Measurements from ENCODE around the gene HSPB8.

HSPB8 gene

DNA sequence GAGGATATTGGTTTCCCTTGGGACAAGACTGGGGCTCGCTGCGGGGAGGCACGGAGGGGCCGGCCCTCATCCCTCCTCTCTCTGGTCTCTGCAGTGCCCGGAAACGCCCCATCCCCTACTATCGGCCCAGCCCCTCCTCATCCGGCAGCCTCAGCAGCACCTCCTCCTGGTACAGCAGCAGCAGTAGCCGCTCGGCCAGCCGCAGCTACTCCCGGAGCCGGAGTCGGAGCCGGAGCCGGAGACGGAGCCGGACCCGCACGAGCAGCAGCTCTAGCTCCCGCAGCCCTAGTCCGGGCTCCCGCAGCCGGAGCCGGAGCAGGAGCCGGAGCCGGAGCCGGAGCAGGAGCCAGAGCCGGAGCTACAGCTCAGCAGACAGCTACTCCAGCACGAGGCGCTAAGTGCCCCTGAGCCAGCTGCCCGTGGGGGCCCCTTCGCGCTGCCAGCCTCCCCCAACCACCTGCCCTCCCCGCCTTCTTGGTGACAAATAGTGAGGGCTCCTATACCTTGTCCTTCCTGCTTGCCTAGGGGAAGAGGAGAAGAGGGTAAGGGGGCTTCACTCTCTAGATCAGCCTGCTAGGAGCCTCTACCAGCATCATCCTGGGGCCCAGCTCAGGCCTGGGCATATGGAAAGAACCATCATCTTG is 22.2 kb upstream of the HSPB8 start:
- H3K4me3 ChIP-seq (ENCODE audit: low read depth, low read length) = no peak overlapping the region
- TF ChIP-seq, protein P1, sequence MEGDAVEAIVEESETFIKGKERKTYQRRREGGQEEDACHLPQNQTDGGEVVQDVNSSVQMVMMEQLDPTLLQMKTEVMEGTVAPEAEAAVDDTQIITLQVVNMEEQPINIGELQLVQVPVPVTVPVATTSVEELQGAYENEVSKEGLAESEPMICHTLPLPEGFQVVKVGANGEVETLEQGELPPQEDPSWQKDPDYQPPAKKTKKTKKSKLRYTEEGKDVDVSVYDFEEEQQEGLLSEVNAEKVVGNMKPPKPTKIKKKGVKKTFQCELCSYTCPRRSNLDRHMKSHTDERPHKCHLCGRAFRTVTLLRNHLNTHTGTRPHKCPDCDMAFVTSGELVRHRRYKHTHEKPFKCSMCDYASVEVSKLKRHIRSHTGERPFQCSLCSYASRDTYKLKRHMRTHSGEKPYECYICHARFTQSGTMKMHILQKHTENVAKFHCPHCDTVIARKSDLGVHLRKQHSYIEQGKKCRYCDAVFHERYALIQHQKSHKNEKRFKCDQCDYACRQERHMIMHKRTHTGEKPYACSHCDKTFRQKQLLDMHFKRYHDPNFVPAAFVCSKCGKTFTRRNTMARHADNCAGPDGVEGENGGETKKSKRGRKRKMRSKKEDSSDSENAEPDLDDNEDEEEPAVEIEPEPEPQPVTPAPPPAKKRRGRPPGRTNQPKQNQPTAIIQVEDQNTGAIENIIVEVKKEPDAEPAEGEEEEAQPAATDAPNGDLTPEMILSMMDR (IDR thresholded peaks at IDR 0.05; ENCODE audit: borderline replicate concordance, insufficient read depth, low read depth, low read length) = no peak

DNA sequence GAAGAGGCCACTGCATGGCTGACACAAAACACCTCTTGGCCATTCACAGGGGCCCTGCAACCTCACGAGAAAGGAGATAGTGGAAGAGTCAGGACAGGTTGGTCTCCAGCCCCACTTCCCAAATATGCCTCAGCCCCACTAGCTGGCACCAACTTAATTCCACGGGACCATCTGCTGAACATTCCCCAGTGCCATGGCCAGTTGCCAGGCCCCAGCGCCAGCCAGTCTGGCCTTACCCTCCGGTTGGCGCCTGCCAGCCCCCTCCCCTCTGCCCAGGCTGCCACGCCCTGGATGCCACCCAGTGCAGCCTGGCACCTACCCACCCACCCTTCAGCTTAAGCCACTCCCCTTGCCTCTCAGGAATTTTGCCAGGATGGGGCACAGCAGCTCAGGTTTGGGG is 21.2 kb upstream of the HSPB8 start:
- TF ChIP-seq, protein P1 (IDR thresholded peaks at IDR 0.05; ENCODE audit: borderline replicate concordance, insufficient read depth, low read depth, low read length) = no peak
- H3K4me3 ChIP-seq (ENCODE audit: low read depth, low read length) = no peak overlapping the region

DNA sequence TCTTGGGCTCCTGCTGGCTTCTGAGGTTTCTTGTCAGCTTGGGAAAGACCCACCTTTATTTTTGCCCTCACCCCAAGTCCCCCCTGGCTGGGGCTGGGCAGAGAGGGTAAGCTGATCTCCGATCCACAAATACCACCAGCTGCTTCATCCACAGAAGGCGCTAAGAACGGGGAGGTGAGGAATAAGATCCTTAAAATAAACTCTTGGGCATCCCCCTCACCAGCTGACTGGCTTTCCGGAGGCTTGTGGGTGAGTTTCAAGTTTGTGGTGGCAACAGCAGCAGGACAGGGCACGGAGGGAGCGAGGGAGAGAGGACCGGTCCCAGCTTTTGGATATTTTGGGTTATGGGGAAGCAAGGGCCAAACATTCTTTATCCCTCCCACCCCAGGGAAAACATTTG is 20.8 kb upstream of the HSPB8 start:
- no peak overlapping the region for H3K4me3 ChIP-seq (ENCODE audit: low read depth, low read length)
- TF ChIP-seq, protein P1 (IDR thresholded peaks at IDR 0.05; ENCODE audit: borderline replicate concordance, insufficient read depth, low read depth, low read length) = no peak

DNA sequence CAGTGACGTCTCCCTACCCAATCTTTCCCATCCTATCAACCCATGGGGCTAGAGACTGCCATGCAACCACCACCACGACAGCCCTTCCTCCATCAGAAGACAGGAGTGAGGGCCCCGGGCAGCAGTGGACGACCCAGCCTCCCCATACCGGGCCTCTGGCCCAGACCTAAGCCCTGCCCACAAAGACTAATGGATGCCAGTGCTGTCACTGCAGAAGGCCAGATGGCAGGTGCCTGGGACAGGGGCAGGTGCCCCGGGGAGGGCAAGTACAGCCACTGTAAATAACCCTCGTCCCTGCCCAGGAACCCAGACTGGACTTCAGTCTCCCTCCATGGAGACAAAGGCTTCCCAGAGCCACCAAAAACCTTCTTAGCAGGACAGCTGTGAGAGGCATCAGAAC is 20.3 kb upstream of the HSPB8 start:
- TF ChIP-seq, protein P1 (IDR thresholded peaks at IDR 0.05; ENCODE audit: borderline replicate concordance, insufficient read depth, low read depth, low read length) = no peak
- H3K4me3 ChIP-seq (ENCODE audit: low read depth, low read length) = no peak overlapping the region

DNA sequence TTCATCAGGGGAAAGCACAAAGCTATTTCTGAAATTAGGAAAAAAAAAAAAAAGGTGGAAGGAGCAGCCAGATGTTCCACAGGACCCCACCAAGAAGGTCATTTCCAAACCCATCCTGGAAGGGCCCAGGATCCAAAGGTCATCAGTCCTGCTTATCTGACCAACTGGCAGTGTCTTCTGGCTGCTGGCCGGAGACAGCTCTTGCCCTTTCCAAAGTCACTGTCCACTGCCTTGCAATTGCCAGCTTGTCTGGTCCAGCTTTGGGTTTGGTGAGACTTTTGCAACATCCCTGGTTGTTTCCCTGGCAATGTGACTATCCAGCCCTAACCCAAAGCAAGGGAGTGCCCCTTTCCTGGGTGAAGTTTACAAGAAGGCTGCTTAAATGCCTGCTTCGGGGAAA is 18.9 kb upstream of the HSPB8 start:
- TF ChIP-seq, protein P1 (IDR thresholded peaks at IDR 0.05; ENCODE audit: borderline replicate concordance, insufficient read depth, low read depth, low read length) = no peak
- H3K4me3 ChIP-seq (ENCODE audit: low read depth, low read length) = no peak overlapping the region

DNA sequence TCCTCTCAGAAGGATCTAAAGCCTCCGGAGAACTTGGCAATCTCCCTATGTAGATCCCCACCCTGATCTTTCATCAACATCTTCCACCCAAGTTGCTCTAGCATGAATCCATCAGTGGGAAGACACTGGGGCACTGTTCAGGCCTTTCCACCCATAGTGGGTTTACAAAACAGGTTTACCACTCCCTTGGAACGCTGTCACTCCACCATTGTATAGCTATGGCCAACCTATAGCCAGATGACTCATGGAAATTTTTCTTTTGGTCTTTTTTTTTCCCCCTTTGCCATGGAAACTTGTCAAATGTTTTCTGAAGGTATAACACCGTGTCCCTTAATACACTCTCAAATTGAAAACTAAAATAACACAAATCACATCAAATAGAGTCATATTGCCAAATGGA is 10.8 kb upstream of the HSPB8 start:
- H3K4me3 ChIP-seq (ENCODE audit: low read depth, low read length) = no peak overlapping the region

DNA sequence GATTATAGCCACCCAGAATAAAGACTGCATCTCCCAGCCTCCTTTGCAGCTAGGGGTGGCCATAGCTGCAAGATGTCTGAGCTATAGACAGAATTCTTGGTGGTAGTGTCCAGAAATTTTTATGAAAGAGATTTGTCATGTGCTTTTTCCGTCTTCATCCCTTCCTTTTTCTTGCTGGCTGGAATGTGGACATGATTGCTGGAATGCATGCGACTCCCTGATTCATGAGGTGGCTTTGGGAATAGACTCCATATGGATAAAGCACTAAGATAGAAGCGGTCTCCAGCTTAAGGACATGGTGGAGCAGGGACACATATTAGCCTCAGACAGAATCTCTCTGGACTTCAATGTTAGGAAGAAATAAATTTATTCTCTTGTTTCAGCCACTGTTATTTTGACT is 10.0 kb upstream of the HSPB8 start:
- TF ChIP-seq, protein P1 (IDR thresholded peaks at IDR 0.05; ENCODE audit: borderline replicate concordance, insufficient read depth, low read depth, low read length) = no peak
- no peak overlapping the region for H3K4me3 ChIP-seq (ENCODE audit: low read depth, low read length)

More for the DNA sequence above, 10.8 kb upstream of the HSPB8 start:
- TF ChIP-seq, protein P1 (IDR thresholded peaks at IDR 0.05; ENCODE audit: borderline replicate concordance, insufficient read depth, low read depth, low read length) = no peak
